Urinary bladder (tissue), 4 donors: ENCODE data around the gene PPP1R3A. TPM values are rescaled to one million over a fixed set of nuclear protein-coding genes. Genes with fewer than 3 reads are reported as not detected.
"Not testable (repeated sequence)": the region's sequence is repeated elsewhere in the genome, so short reads cannot be mapped to it uniquely, and the experiment has no call there.

Experiments
- DNase-seq: peaks from one replicate; pipeline ENCODE4 v3.0.0-alpha.2; 2015; ENCODE audit errors: extremely low spot score
- H3K27ac ChIP-seq: one replicate; pipeline ENCODE4 v1.5.1; 2013; ENCODE audit warnings: low read depth, mild to moderate bottlenecking, moderate library complexity
- H3K36me3 ChIP-seq: one replicate; pipeline ENCODE4 v1.6.1; 2013; ENCODE audit warnings: mild to moderate bottlenecking, moderate library complexity; ENCODE audit not compliant: insufficient read depth
- H3K4me1 ChIP-seq: one replicate; pipeline ENCODE4 v1.6.1; 2013; ENCODE audit warnings: mild to moderate bottlenecking, moderate library complexity; ENCODE audit not compliant: insufficient read depth
- H3K4me3 ChIP-seq: one replicate; pipeline ENCODE4 v1.5.1; 2013; ENCODE audit warnings: low read depth, low read length
- WGBS: extraction: QIAGEN DNeasy Blood & Tissue Kit; methylation state at CpG from one replicate; pipeline ENCODE4 v1.1.7; 2013; 5-methylcytosine and 5-hydroxymethylcytosine counted together
- polyA plus RNA-seq: library from polyadenylated mRNA; stranded (reverse); fragments of 200-250 nt; gene quantifications from one replicate; pipeline ENCODE4 v1.2.3, GENCODE V29; 2013
- total RNA-seq: library from RNA; depleted of rRNA; stranded (reverse); fragments of >200 nt; gene quantifications from one replicate; pipeline ENCODE4 v1.2.3, GENCODE V29; 2014
- donor health status: healthy with polysubstance abuse.
- donor health status: healthy.

PPP1R3A gene, protein sequence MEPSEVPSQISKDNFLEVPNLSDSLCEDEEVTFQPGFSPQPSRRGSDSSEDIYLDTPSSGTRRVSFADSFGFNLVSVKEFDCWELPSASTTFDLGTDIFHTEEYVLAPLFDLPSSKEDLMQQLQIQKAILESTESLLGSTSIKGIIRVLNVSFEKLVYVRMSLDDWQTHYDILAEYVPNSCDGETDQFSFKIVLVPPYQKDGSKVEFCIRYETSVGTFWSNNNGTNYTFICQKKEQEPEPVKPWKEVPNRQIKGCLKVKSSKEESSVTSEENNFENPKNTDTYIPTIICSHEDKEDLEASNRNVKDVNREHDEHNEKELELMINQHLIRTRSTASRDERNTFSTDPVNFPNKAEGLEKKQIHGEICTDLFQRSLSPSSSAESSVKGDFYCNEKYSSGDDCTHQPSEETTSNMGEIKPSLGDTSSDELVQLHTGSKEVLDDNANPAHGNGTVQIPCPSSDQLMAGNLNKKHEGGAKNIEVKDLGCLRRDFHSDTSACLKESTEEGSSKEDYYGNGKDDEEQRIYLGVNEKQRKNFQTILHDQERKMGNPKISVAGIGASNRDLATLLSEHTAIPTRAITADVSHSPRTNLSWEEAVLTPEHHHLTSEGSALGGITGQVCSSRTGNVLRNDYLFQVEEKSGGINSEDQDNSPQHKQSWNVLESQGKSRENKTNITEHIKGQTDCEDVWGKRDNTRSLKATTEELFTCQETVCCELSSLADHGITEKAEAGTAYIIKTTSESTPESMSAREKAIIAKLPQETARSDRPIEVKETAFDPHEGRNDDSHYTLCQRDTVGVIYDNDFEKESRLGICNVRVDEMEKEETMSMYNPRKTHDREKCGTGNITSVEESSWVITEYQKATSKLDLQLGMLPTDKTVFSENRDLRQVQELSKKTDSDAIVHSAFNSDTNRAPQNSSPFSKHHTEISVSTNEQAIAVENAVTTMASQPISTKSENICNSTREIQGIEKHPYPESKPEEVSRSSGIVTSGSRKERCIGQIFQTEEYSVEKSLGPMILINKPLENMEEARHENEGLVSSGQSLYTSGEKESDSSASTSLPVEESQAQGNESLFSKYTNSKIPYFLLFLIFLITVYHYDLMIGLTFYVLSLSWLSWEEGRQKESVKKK
- total RNA-seq (4.4 TPM), polyA plus RNA-seq (not detected)

DNA sequence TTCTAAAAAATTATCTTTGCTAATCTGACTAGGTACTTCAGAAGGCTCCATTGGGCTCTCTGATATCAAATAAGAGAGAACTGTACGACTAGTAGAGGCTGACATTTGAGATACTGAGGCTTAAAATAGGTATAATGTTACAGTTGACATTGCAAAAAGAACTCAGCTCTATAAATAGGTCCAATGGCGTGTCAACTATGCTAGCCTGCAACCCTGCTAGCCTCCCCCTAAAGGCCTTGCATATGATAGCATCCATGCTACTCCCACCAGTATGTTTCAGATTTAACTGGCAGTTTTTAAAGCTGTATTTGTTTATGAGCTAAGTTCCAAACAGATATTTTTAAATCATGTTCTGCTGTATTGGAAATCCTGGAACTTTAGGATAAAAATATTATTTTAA is at the start of gene PPP1R3A:
Gene PPP1R3A (minus strand): TSS at position 64 of the 400 bp plus-strand sequence. CDS start 13 bp downstream, at position 51.
- peaks cover 2% of the 10 kb centered on the region for H3K36me3 ChIP-seq
- DNase-seq: no peak
- no peaks in the 10 kb centered on the region for H3K4me1 ChIP-seq
- no peak within 1 kb of the TSS for H3K27ac ChIP-seq
- no peak within 1 kb of the TSS for H3K4me3 ChIP-seq
- WGBS: 63% methylated on average over 2 of the region's 2 CpGs

DNA sequence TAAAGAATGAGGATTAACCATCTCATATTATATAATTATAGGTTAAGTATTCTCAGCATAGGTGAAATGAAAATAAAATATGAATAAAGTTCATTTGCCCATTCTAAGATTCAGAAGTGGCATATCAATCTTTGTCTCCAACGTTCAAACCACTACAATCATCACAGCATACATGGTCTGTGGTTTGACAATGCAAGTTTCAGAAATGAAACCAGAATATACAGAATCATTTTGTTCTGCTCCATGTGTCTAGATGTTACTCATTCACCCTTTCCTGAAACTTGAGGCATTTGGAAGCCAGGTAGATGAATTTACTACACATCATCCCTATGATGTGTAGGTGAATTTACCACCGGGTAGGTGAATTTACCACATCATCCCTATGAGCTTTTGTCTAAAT is 44.5 kb upstream of the PPP1R3A start:
- WGBS: 92% methylated on average over 2 of the region's 2 CpGs
- no peak for DNase-seq
- H3K36me3 ChIP-seq: no peaks in the 10 kb centered on the region
- H3K4me1 ChIP-seq: no peaks in the 10 kb centered on the region
- no peak overlapping the region for H3K4me3 ChIP-seq
- no peak overlapping the region for H3K27ac ChIP-seq

DNA sequence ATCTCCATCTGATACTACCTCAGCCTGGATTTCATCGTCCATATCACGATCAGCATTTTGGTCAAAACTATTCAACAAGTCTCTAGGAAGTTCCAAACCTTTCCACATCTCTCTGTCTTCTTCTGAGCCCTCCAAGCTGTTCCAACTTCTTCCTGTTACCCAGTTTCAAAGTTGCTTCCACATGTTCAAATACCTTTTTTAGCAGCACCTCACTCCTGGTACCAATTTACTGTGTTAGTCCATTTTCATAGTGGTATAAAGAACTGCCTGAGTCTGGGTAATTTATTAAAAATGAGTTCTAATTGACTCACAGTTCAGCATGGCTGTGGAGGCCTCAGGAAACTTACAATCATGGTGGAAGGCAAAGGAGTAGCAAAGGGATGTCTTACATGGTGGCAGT is 41.1 kb upstream of the PPP1R3A start:
- H3K27ac ChIP-seq: no peak overlapping the region
- H3K4me3 ChIP-seq: no peak overlapping the region
- DNase-seq: no peak
- no peaks in the 10 kb centered on the region for H3K36me3 ChIP-seq
- no peaks in the 10 kb centered on the region for H3K4me1 ChIP-seq
- 94% methylated on average over 2 of the region's 2 CpGs for WGBS

DNA sequence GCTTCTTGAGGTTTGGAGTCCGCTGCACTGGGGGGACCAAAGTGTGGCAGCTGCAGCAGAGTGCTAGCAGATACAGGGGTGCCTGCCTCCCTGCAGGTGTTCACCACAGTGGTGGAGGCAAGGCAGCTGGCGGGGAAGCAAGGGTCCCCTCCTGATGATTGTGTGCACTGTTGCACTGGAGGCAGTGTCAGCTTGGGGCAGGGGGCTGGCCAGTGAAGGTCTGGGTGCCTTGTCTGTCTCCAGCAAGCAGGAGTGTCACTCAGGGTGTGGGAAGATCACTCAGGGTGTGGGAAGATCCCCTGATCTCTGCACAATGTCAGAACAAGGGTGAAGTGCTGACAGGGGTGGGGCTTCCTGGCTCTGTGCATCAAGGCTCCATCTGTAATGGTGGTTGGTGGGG is 36.3 kb upstream of the PPP1R3A start:
- no peak for DNase-seq
- no peaks in the 10 kb centered on the region for H3K4me1 ChIP-seq
- no peak overlapping the region for H3K4me3 ChIP-seq
- 84% methylated on average over 2 of the region's 2 CpGs for WGBS
- H3K27ac ChIP-seq: no peak overlapping the region
- H3K36me3 ChIP-seq: no peaks in the 10 kb centered on the region

DNA sequence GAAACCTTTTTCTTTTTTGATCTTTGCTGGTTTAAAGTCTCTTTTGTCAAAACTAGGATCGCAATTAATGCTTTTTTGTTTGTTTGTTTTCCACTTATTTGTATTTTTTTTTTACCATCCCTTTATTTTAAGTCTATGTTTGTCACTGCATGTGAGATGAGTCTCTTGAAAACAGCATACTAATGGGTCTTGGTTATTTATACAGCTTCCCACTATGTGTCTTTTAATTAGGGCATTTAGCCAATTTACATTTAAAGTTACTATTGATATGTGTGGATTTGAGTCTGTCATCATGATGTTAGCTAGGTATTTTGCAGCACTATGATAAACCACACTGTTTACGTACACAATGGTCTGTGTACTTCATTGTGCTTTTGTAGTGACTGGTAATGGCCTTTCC is 34.7 kb upstream of the PPP1R3A start:
- 90% methylated on average over 2 of the region's 2 CpGs for WGBS
- no peak overlapping the region for H3K4me3 ChIP-seq
- no peaks in the 10 kb centered on the region for H3K36me3 ChIP-seq
- DNase-seq: no peak
- H3K4me1 ChIP-seq: no peaks in the 10 kb centered on the region
- no peak overlapping the region for H3K27ac ChIP-seq

DNA sequence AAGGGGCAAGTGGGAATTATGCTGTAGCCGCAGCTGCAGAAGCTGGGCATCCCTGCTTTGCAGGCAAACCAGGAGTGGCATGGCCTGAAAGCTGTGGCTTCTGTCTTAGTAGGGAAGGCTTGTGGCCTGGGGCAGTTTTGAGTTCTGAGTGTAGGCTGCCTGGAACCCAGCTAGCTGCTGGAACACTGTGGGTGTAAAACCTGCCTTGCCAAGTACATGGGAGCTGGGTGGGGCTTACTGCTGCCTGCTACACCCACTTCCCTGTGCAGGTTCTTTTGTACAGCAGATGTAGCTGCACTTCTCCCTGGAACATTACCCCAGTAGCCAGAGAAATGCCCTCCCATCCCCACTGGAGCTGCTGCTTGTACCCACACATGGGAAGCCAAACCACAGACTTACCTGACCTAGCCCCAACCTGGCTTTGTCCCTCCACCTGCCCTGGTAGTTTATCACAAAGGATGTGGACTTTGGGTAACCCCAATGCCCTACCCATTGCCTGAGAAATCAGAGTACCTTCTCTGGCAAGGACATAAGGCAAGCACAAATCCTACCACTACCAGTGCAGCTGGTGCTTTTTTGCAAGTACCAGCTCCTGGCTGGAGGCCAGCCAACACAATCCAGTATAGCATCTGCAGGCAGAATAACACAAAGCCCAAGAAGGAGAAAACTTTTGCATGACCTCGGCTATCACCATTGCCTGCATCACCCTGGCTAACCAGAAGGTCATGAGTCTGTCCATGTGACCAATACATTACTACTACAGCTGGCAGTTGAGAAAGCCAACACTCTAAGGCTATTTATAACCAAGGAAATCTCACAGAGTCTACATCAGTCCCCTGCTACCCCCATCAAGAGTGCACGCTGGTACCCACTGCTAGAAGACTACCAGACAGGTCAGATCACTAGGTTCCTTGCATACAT is 26.5 kb upstream of the PPP1R3A start:
- Histone ChIP-seq H3K4me3 (no peak overlapping the region), H3K4me1 (no peaks in the 10 kb centered on the region), H3K36me3 (no peaks in the 10 kb centered on the region), H3K27ac (no peak overlapping the region)
- DNase-seq: no peak
- WGBS: 85% methylated on average over 3 of the region's 3 CpGs

DNA sequence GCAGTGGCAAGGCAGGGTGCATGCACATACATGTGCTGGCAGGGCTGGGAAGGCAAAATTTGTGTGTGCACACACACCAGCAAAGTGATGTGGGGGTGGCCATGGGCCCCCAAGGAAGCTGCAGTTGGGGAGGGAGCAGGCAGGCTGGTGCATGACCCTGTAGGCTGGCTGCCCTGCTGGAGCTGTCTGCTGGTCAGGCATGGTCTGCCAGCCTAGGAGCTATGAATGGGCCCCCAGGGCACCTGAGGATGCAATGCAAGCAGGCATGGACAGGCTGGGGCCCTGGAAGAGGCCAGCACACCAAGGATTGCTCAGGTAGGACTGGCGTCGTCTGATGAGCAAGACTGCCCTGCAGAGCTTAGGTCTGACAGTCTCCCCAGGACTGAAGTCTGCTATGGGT is 18.2 kb upstream of the PPP1R3A start:
- no peak for DNase-seq
- Histone ChIP-seq H3K4me1 (no peaks in the 10 kb centered on the region), H3K36me3 (no peaks in the 10 kb centered on the region), H3K4me3 (no peak overlapping the region), H3K27ac (no peak overlapping the region)
- WGBS: 96% methylated on average over 2 of the region's 2 CpGs

DNA sequence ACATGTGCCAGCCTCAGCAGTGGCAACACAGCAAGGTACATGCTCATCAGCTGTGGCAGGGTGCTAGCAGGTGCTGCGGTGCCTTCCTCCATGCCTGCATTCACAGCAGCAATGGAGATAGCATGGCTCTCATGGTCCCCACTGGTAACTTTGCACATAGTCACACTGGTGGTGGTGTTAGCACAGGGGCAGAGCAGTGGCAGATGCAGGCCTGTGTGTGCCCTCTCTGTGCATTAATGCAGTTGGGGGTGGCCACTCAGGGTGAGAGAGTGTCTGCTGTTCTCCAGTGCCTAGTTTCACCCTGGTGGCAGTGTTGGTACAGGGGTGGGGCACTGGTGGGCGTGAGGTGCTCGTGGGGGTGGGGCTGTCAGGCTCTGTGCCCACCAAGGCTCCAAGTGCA is 17.7 kb upstream of the PPP1R3A start:
- Histone ChIP-seq H3K36me3 (no peaks in the 10 kb centered on the region), H3K4me1 (no peaks in the 10 kb centered on the region), H3K4me3 (no peak overlapping the region), H3K27ac (no peak overlapping the region)
- DNase-seq: no peak
- WGBS: 74% methylated on average over 3 of the region's 3 CpGs

DNA sequence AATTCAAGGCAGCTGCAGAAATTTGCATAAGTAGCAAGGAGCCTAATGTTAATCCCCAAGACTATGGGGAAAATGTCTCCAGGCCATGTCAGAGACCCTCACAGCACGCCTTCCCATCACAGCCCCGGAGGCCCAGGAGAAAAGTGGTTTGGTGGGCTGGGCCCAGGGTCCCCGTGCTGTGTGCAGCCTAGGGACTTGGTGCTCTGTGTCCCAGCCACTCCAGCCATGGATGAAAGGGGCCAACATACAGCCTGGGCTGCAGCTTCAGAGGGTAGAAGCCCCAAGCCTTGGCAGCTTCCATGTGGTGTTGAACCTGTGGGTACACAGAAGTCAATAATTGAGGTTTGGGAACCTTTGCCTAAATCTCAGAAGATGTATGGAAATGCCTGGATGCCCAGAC is 10.6 kb upstream of the PPP1R3A start:
- WGBS: 83% methylated on average over 3 of the region's 3 CpGs
- not testable (repeated sequence) for H3K27ac ChIP-seq, DNase-seq, H3K4me1 ChIP-seq, H3K36me3 ChIP-seq, H3K4me3 ChIP-seq

DNA sequence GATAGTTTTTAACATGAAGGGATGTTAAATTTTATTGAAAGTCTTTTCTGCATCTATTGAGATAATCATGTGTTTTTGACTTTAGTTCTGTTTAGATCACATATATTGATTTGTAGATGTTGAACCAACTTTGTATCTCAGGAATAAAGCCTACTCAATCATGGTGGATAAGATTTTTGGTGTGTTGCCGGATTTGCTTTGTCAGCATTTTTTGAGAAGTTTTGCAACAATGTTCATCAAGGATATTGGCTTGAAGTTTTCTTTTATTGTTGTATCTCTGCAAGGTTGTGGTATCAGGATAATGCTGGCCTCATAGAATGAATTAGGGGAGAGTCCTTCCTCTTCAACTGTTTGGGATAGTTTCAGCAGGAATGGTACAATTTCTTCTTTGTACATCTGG is 9.3 kb upstream of the PPP1R3A start:
- no peaks in the 10 kb centered on the region for H3K36me3 ChIP-seq
- H3K27ac ChIP-seq: no peak overlapping the region
- DNase-seq: no peak
- 94% methylated on average over 1 of the region's 1 CpG for WGBS
- no peaks in the 10 kb centered on the region for H3K4me1 ChIP-seq
- no peak overlapping the region for H3K4me3 ChIP-seq

DNA sequence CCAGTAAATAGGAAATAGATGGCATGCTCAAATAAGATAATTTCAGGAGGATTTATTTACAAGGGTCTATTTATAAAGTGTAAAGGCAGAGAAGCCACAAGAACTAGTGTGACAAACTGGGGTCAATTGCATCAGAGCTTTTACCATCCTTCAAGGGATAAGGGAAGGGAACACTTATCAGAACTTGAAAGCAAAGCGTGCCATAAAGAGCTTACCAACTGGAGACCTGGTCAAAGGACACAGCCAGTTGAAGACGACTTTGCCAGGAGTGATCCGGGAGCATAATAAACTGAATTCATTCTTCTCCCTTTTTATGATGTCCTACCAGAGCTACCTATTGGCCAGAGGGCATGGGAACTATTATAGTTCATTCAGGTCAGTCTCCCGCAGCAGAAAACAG is 3.2 kb upstream of the PPP1R3A start:
- H3K4me3 ChIP-seq: no peak overlapping the region
- H3K27ac ChIP-seq: no peak overlapping the region
- H3K36me3 ChIP-seq: peaks cover 2% of the 10 kb centered on the region
- WGBS: 28% methylated on average over 4 of the region's 4 CpGs
- DNase-seq: no peak
- H3K4me1 ChIP-seq: no peaks in the 10 kb centered on the region

DNA sequence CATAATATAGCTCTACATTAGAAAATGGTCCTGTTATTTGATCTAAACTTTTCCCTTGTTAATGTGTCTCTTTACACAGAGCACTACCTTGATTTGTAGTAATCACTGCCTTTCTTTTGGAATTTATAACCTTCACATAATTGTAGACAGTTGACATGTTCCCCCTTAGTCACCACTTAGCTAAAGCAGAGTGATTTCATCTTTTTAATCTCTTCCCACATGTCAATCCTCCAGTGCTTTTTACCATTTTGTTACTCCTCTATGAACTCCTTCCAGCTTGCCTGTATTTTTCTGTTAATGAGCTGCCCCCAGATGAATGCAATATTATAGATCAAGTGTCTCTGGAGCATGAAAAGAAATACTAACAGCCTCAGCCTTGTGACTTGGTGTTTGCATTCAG is 2.6 kb upstream of the PPP1R3A start:
- no peaks in the 10 kb centered on the region for H3K4me1 ChIP-seq
- H3K4me3 ChIP-seq: no peak overlapping the region
- no peak for DNase-seq
- no peak overlapping the region for H3K27ac ChIP-seq
- peaks cover 2% of the 10 kb centered on the region for H3K36me3 ChIP-seq

DNA sequence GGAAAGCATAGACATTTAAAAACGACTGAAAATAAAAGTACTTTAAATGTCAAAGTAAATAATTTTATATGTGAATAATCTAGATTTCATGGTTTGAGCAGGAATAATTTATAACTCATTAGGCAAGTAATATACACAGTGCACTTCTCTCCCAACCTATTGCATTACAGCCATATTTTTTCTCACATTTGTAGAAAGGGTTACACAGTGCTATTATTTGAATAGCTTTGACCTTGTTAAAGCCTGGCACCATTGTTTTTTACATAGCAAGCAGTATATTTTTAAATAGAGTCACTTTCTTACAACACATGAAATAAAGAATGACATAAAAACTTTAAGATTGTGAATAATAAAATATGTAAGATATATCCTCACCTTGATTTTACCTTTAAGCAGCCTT is 969 bp downstream of the PPP1R3A start:
- Histone ChIP-seq H3K36me3 (peaks cover 2% of the 10 kb centered on the region), H3K27ac (no peak overlapping the region), H3K4me1 (no peaks in the 10 kb centered on the region), H3K4me3 (no peak overlapping the region)
- 43% methylated on average over 1 of the region's 1 CpG for WGBS
- no peak for DNase-seq
